Gastrocnemius medialis (tissue), 4 donors: ENCODE measurements around the gene WDR12.

Experiments
- CTCF ChIP-seq, 5 experiments: fragments of 450-650 bp in 3 of 5; fragments of 200-600 bp in 2 of 5; sonication (generic) in 2 of 5; IDR thresholded peaks in 4 of 5; conservative IDR thresholded peaks in 1 of 5; 1 replicate in 4 of 5; 2 replicates in 1 of 5; pipeline ENCODE4 v1.5.1; 2016 to 2019; ENCODE audit warnings: antibody characterized with exemption in 5 of 5, mild to moderate bottlenecking in 3 of 5, moderate library complexity in 3 of 5
- POLR2A ChIP-seq, 2 donors: fragments of 450-650 bp; IDR thresholded peaks; one replicate each; pipeline ENCODE4 v1.6.1; 2017; ENCODE audit warnings: antibody characterized with exemption in 2 of 2, mild to moderate bottlenecking in 2 of 2, moderate library complexity in 2 of 2

- TF ChIP-seq CTCF (IDR thresholded peaks at IDR 0.05 in 4 of 5, conservative IDR thresholded peaks at IDR 0.05 in 1 of 5) (no peak), POLR2A (IDR thresholded peaks at IDR 0.05) (no peak)
Observed at GRCh38 chr2:202848813-202849212, 62.7 kb downstream of the WDR12 start.
